ENCODE results near the gene UPF3A. TPM values are rescaled to one million over a fixed set of nuclear protein-coding genes. Genes with fewer than 3 reads are reported as not detected.
A peak's percentile ranks its signal among the peaks of the same experiment; 100 is the strongest.

Gene UPF3A
- total RNA-seq, 1 experiment from 2014 or later: 63.5 TPM

GRCh38 chr13:114315074-114315785, 33.8 kb downstream of the UPF3A start:
- DNase-seq (ENCODE audit: unreplicated experiment): no peak
- Mint-ChIP-seq H3K4me1 (ENCODE audit: insufficient read depth, unreplicated experiment) (peaks cover 38% of the 10 kb centered on the region), H3K9me3 (ENCODE audit: unreplicated experiment) (no peaks in the 10 kb centered on the region), H3K4me3 (ENCODE audit: unreplicated experiment) (peak overlapping the region; percentile 87), H3K27me3 (ENCODE audit: insufficient read depth, unreplicated experiment) (no peaks in the 10 kb centered on the region), H3K27ac (ENCODE audit: low read depth, unreplicated experiment) (peak overlapping the region; percentile 78), H3K36me3 (ENCODE audit: insufficient read depth, unreplicated experiment) (peaks cover 12% of the 10 kb centered on the region)
- POLR2A ChIA-PET: interaction anchor here (0.6 to 2.3 kb wide), 8 partner anchors 10 to 80 kb away, joined by 3 to 21 read pairs (median 6); partner anchors contain the start of gene UPF3A
- TSS peak; percentile 69 for BruUV-seq (replicated peaks)
- CTCF ChIA-PET: interaction anchor here (0.7 kb wide), 1 partner anchor 73 kb away, joined by 3 read pairs; no protein-coding TSS in a partner anchor
- TF ChIP-seq CTCF (IDR thresholded peaks at IDR 0.05; ENCODE audit: unreplicated experiment): no peak
- intact Hi-C loops (cut with micrococcal nuclease): loop anchor here (2.0 kb wide), 1 partner anchor 34 kb away; the partner anchor contains the start of gene UPF3A

- peaks cover 33% of the 10 kb centered on the region for H3K4me1 Mint-ChIP-seq (ENCODE audit: insufficient read depth, unreplicated experiment)
- no peak for DNase-seq (ENCODE audit: unreplicated experiment)
- intact Hi-C loops (cut with micrococcal nuclease): no loop called here
- no peaks in the 10 kb centered on the region for H3K27me3 Mint-ChIP-seq (ENCODE audit: insufficient read depth, unreplicated experiment)
- peaks cover 46% of the 10 kb centered on the region for H3K36me3 Mint-ChIP-seq (ENCODE audit: insufficient read depth, unreplicated experiment)
- H3K4me3 Mint-ChIP-seq (ENCODE audit: unreplicated experiment): no peak overlapping the region
- no TSS peak for BruUV-seq (replicated peaks)
- POLR2A ChIA-PET: interaction anchor here (1.1 to 1.4 kb wide), 2 partner anchors 8 to 22 kb away, joined by 4 to 6 read pairs; no protein-coding TSS in a partner anchor
- no peak for TF ChIP-seq CTCF (IDR thresholded peaks at IDR 0.05; ENCODE audit: unreplicated experiment)
- peak overlapping the region; percentile 21 for H3K27ac Mint-ChIP-seq (ENCODE audit: low read depth, unreplicated experiment)
- H3K9me3 Mint-ChIP-seq (ENCODE audit: unreplicated experiment): no peaks in the 10 kb centered on the region
- CTCF ChIA-PET: interaction anchor here (1.5 kb wide), 1 partner anchor 9 kb away, joined by 4 read pairs; no protein-coding TSS in a partner anchor
Observed at GRCh38 chr13:114318624-114319023, 37.2 kb downstream of the UPF3A start.

GRCh38 chr13:114319441-114319913, 38.1 kb downstream of the UPF3A start:
- peak; percentile 4 for DNase-seq (ENCODE audit: unreplicated experiment)
- H3K9me3 Mint-ChIP-seq (ENCODE audit: unreplicated experiment): no peaks in the 10 kb centered on the region
- no peak for TF ChIP-seq CTCF (IDR thresholded peaks at IDR 0.05; ENCODE audit: unreplicated experiment)
- POLR2A ChIA-PET: interaction anchor here (0.8 to 1.1 kb wide), 2 partner anchors 15 to 21 kb away, joined by 3 to 4 read pairs; no protein-coding TSS in a partner anchor
- no peaks in the 10 kb centered on the region for H3K27me3 Mint-ChIP-seq (ENCODE audit: insufficient read depth, unreplicated experiment)
- peaks cover 29% of the 10 kb centered on the region for H3K4me1 Mint-ChIP-seq (ENCODE audit: insufficient read depth, unreplicated experiment)
- no peak overlapping the region for H3K4me3 Mint-ChIP-seq (ENCODE audit: unreplicated experiment)
- intact Hi-C loops (cut with micrococcal nuclease): no loop called here
- no TSS peak for BruUV-seq (replicated peaks)
- CTCF ChIA-PET: interaction anchor here (0.6 to 1.5 kb wide), 2 partner anchors 9 to 39 kb away, joined by 3 to 4 read pairs; no protein-coding TSS in a partner anchor
- H3K36me3 Mint-ChIP-seq (ENCODE audit: insufficient read depth, unreplicated experiment): peaks cover 55% of the 10 kb centered on the region
- H3K27ac Mint-ChIP-seq (ENCODE audit: low read depth, unreplicated experiment): peak overlapping the region; percentile 21

- Mint-ChIP-seq H3K9me3 (ENCODE audit: unreplicated experiment) (no peaks in the 10 kb centered on the region), H3K27me3 (ENCODE audit: insufficient read depth, unreplicated experiment) (no peaks in the 10 kb centered on the region), H3K27ac (ENCODE audit: low read depth, unreplicated experiment) (peak overlapping the region; percentile 21), H3K4me3 (ENCODE audit: unreplicated experiment) (no peak overlapping the region), H3K36me3 (ENCODE audit: insufficient read depth, unreplicated experiment) (peaks cover 61% of the 10 kb centered on the region), H3K4me1 (ENCODE audit: insufficient read depth, unreplicated experiment) (peaks cover 26% of the 10 kb centered on the region)
- TF ChIP-seq CTCF (IDR thresholded peaks at IDR 0.05; ENCODE audit: unreplicated experiment): no peak
- no peak for DNase-seq (ENCODE audit: unreplicated experiment)
- ChIA-PET POLR2A (interaction anchor here (0.8 kb wide), 1 partner anchor 15 kb away, joined by 3 read pairs; no protein-coding TSS in a partner anchor), CTCF (interaction anchor here (0.6 to 0.7 kb wide), 2 partner anchors 20 to 40 kb away, joined by 3 to 6 read pairs; no protein-coding TSS in a partner anchor)
- intact Hi-C loops (cut with micrococcal nuclease): no loop called here
- no TSS peak for BruUV-seq (replicated peaks)
Observed at GRCh38 chr13:114320065-114320464, 38.7 kb downstream of the UPF3A start.
